ENCODE results near the gene PTPRJ. TPM values are rescaled to one million over a fixed set of nuclear protein-coding genes. Genes with fewer than 3 reads are reported as not detected.
A peak's percentile ranks its signal among the peaks of the same experiment; 100 is the strongest.

Gene PTPRJ
- total and polyA plus RNA-seq, 4 donors, result 15.9 to 26.7 (median 17.0) TPM

GRCh38 chr11:48055292-48056132, 75.2 kb downstream of the PTPRJ start:
- Histone ChIP-seq H3K4me1 (ENCODE audit: control insufficient read depth, insufficient read depth, low read length) (peaks cover 9% of the 10 kb centered on the region), H3K9me3 (ENCODE audit: control insufficient read depth, insufficient read depth, low read length) (no peaks in the 10 kb centered on the region), H3K4me3 (ENCODE audit: low read depth, low read length) (no peak overlapping the region), H3K36me3 (ENCODE audit: control insufficient read depth, insufficient read depth, low read length) (no peaks in the 10 kb centered on the region), H3K27ac (ENCODE audit: low read depth, low read length) (no peak overlapping the region), H3K27me3 (ENCODE audit: control insufficient read depth, insufficient read depth, low read length) (no peaks in the 10 kb centered on the region)
- WGBS (ENCODE audit: insufficient coverage), result 64% methylated on average over 11 of the region's 12 CpGs
- DNase-seq (ENCODE audit: low read depth in 4 of 6, low spot score in 6 of 6), result no peak

DNA sequence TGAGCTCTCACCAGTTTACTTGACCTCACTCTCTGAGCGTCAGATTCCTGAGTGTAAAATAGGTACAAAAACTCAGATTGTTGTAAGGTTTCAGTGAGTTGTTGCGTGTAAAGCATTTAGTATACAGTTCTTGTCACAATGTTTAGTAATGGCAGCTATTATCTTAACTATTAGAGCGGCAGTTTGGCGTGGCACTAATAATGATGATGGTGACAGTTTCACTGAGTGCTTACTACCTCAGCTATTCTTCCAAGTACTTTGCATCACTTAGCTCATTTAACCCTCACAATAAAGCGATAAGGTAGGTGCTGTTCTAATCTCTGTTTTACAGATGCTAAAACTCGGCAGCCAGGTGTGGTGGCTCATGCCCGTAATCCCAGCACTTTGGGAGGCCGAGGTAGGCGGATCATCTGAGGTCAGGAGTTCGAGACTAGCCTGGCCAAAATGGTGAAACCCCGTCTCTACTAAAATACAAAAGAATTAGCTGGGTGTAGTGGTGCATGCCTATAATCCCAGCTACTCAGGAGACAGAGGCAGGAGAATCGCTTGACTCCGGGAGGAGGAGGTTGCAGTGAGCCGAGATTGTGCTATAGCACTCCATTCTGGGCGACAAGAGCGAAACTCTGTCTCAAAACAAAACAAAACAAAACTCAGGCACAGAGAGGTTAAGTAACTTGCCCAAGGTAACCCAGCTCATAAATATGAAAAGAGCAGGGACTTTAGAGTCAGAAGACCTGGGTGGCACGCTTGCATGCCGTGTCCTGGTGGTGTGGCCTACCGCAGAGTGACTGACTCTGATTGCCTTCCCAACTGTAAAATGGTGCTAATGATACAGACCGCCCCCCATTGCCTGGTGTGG, 76.2 kb downstream of the PTPRJ start:
- Histone ChIP-seq H3K4me3 (ENCODE audit: low read depth, low read length) (no peak overlapping the region), H3K27me3 (ENCODE audit: control insufficient read depth, insufficient read depth, low read length) (no peaks in the 10 kb centered on the region), H3K9me3 (ENCODE audit: control insufficient read depth, insufficient read depth, low read length) (no peaks in the 10 kb centered on the region), H3K4me1 (ENCODE audit: control insufficient read depth, insufficient read depth, low read length) (peaks cover 12% of the 10 kb centered on the region), H3K36me3 (ENCODE audit: control insufficient read depth, insufficient read depth, low read length) (no peaks in the 10 kb centered on the region), H3K27ac (ENCODE audit: low read depth, low read length) (no peak overlapping the region)
- no peak for DNase-seq (ENCODE audit: low read depth in 4 of 6, low spot score in 6 of 6)
- WGBS (ENCODE audit: insufficient coverage), result 85% methylated on average over 9 of the region's 20 CpGs

GRCh38 chr11:48058064-48058463, 77.7 kb downstream of the PTPRJ start:
- 100% methylated on average over 2 of the region's 2 CpGs for WGBS (ENCODE audit: insufficient coverage)
- no peaks in the 10 kb centered on the region for H3K9me3 ChIP-seq (ENCODE audit: control insufficient read depth, insufficient read depth, low read length)
- H3K4me1 ChIP-seq (ENCODE audit: control insufficient read depth, insufficient read depth, low read length), result peaks cover 8% of the 10 kb centered on the region
- H3K27ac ChIP-seq (ENCODE audit: low read depth, low read length), result no peak overlapping the region
- DNase-seq (ENCODE audit: low read depth in 4 of 6, low spot score in 6 of 6), result no peak
- no peaks in the 10 kb centered on the region for H3K27me3 ChIP-seq (ENCODE audit: control insufficient read depth, insufficient read depth, low read length)
- H3K36me3 ChIP-seq (ENCODE audit: control insufficient read depth, insufficient read depth, low read length), result no peaks in the 10 kb centered on the region
- H3K4me3 ChIP-seq (ENCODE audit: low read depth, low read length), result no peak overlapping the region

GRCh38 chr11:48058788-48059187, 78.4 kb downstream of the PTPRJ start:
- peaks cover 8% of the 10 kb centered on the region for H3K4me1 ChIP-seq (ENCODE audit: control insufficient read depth, insufficient read depth, low read length)
- WGBS (ENCODE audit: insufficient coverage), result 96% methylated on average over 7 of the region's 12 CpGs
- no peaks in the 10 kb centered on the region for H3K27me3 ChIP-seq (ENCODE audit: control insufficient read depth, insufficient read depth, low read length)
- H3K9me3 ChIP-seq (ENCODE audit: control insufficient read depth, insufficient read depth, low read length), result no peaks in the 10 kb centered on the region
- H3K36me3 ChIP-seq (ENCODE audit: control insufficient read depth, insufficient read depth, low read length), result no peaks in the 10 kb centered on the region
- DNase-seq (ENCODE audit: low read depth in 4 of 6, low spot score in 6 of 6), result no peak
- no peak overlapping the region for H3K27ac ChIP-seq (ENCODE audit: low read depth, low read length)
- H3K4me3 ChIP-seq (ENCODE audit: low read depth, low read length), result no peak overlapping the region

DNA sequence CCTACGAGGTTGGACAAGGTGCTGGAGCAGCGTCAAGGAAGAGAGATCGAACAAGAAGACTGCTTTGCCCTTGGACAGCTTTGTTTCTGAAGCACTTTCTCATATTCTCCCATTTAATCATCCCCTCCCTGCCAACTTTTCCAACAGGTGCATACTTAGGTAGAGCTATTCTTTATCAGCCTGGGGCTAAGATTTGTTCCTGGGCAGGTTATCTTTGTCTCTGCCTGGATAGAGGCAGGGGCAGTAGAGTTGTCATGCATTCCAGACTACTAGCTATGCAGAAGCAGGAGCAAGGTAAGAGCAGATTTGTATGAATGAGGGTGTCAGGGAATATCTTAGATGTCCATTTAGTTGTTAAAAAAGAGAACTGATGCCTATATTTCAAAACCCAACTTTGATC, 82.3 kb downstream of the PTPRJ start:
- WGBS (ENCODE audit: insufficient coverage), result 100% methylated on average over 2 of the region's 3 CpGs
- DNase-seq (ENCODE audit: low read depth in 4 of 6, low spot score in 6 of 6), result no peak
- H3K27ac ChIP-seq (ENCODE audit: low read depth, low read length), result no peak overlapping the region
- no peaks in the 10 kb centered on the region for H3K9me3 ChIP-seq (ENCODE audit: control insufficient read depth, insufficient read depth, low read length)
- H3K27me3 ChIP-seq (ENCODE audit: control insufficient read depth, insufficient read depth, low read length), result no peaks in the 10 kb centered on the region
- H3K36me3 ChIP-seq (ENCODE audit: control insufficient read depth, insufficient read depth, low read length), result no peaks in the 10 kb centered on the region
- peaks cover 11% of the 10 kb centered on the region for H3K4me1 ChIP-seq (ENCODE audit: control insufficient read depth, insufficient read depth, low read length)
- H3K4me3 ChIP-seq (ENCODE audit: low read depth, low read length), result no peak overlapping the region

GRCh38 chr11:48063424-48063978, 83.1 kb downstream of the PTPRJ start:
- no peaks in the 10 kb centered on the region for H3K36me3 ChIP-seq (ENCODE audit: control insufficient read depth, insufficient read depth, low read length)
- peak overlapping the region; percentile 77 for H3K27ac ChIP-seq (ENCODE audit: low read depth, low read length)
- H3K9me3 ChIP-seq (ENCODE audit: control insufficient read depth, insufficient read depth, low read length), result no peaks in the 10 kb centered on the region
- no peaks in the 10 kb centered on the region for H3K27me3 ChIP-seq (ENCODE audit: control insufficient read depth, insufficient read depth, low read length)
- peak in 1 of 6 donors; percentile 80 for DNase-seq (ENCODE audit: low read depth in 4 of 6, low spot score in 6 of 6)
- peaks cover 11% of the 10 kb centered on the region for H3K4me1 ChIP-seq (ENCODE audit: control insufficient read depth, insufficient read depth, low read length)
- 67% methylated on average over 1 of the region's 2 CpGs for WGBS (ENCODE audit: insufficient coverage)
- no peak overlapping the region for H3K4me3 ChIP-seq (ENCODE audit: low read depth, low read length)

- Histone ChIP-seq H3K4me1 (ENCODE audit: control insufficient read depth, insufficient read depth, low read length) (peaks cover 11% of the 10 kb centered on the region), H3K36me3 (ENCODE audit: control insufficient read depth, insufficient read depth, low read length) (no peaks in the 10 kb centered on the region), H3K27me3 (ENCODE audit: control insufficient read depth, insufficient read depth, low read length) (no peaks in the 10 kb centered on the region), H3K9me3 (ENCODE audit: control insufficient read depth, insufficient read depth, low read length) (no peaks in the 10 kb centered on the region), H3K4me3 (ENCODE audit: low read depth, low read length) (no peak overlapping the region), H3K27ac (ENCODE audit: low read depth, low read length) (peak overlapping the region; percentile 77)
- WGBS (ENCODE audit: insufficient coverage), result 63% methylated on average over 4 of the region's 8 CpGs
- no peak for DNase-seq (ENCODE audit: low read depth in 4 of 6, low spot score in 6 of 6)
These were observed 83.9 kb downstream of the PTPRJ start for GRCh38 chr11:48064306-48064705.

GRCh38 chr11:48066881-48067800, 86.8 kb downstream of the PTPRJ start:
- no CpG with 5 or more reads among the region's 10 CpGs for WGBS (ENCODE audit: insufficient coverage)
- Histone ChIP-seq H3K9me3 (ENCODE audit: control insufficient read depth, insufficient read depth, low read length) (no peaks in the 10 kb centered on the region), H3K27me3 (ENCODE audit: control insufficient read depth, insufficient read depth, low read length) (no peaks in the 10 kb centered on the region), H3K27ac (ENCODE audit: low read depth, low read length) (peak overlapping the region; percentile 57), H3K4me1 (ENCODE audit: control insufficient read depth, insufficient read depth, low read length) (peaks cover 8% of the 10 kb centered on the region), H3K36me3 (ENCODE audit: control insufficient read depth, insufficient read depth, low read length) (no peaks in the 10 kb centered on the region), H3K4me3 (ENCODE audit: low read depth, low read length) (no peak overlapping the region)
- no peak for DNase-seq (ENCODE audit: low read depth in 4 of 6, low spot score in 6 of 6)

All from spinal cord (tissue), 10 donors.